HEK293T (cell line): ENCODE data around the gene METAP1D.

Experiments
- CTCF ChIA-PET: fragments of 350-600 bp; formaldehyde crosslinking; extraction: SDS; loops from one replicate; lab custom pipeline; 2021; ENCODE audit warnings: antibody characterized with exemption, inconsistent platforms; lab: Yijun Ruan, JAX
- POLR2A ChIA-PET: fragments of 350-600 bp; formaldehyde crosslinking; extraction: SDS; loops from one replicate; lab custom pipeline; 2020; ENCODE audit warnings: antibody characterized with exemption, inconsistent platforms; lab: Yijun Ruan, JAX
- DNase-seq: peaks from one replicate; pipeline ENCODE4 v3.0.0; 2012; ENCODE audit warnings: mixed read lengths; ENCODE audit errors: extremely low spot score
- ARNT ChIP-seq: fragments of 450-650 bp; IDR thresholded peaks from 2 replicates; pipeline ENCODE4 v1.6.1; 2017; ENCODE audit warnings: mild to moderate bottlenecking
- BHLHE40 ChIP-seq: fragments of 450-650 bp; IDR thresholded peaks from 2 replicates; pipeline ENCODE4 v1.6.1; 2016; ENCODE audit warnings: mild to moderate bottlenecking, moderate library complexity, borderline replicate concordance
- CTBP1 ChIP-seq: fragments of 450-650 bp; IDR thresholded peaks from 2 replicates; pipeline ENCODE4 v1.6.1; 2016; ENCODE audit warnings: borderline replicate concordance
- ELF4 ChIP-seq: fragments of 450-650 bp; IDR thresholded peaks from 2 replicates; pipeline ENCODE4 v1.6.1; 2017; ENCODE audit warnings: antibody characterized with exemption
- FOXA1 ChIP-seq: fragments of 450-650 bp; IDR thresholded peaks from 2 replicates; pipeline ENCODE4 v1.6.1; 2016; ENCODE audit warnings: mild to moderate bottlenecking
- FOXK2 ChIP-seq: fragments of 450-650 bp; IDR thresholded peaks from 2 replicates; pipeline ENCODE4 v1.6.1; 2016; ENCODE audit warnings: mild to moderate bottlenecking
- FOXM1 ChIP-seq: fragments of 450-650 bp; IDR thresholded peaks from 2 replicates; pipeline ENCODE4 v1.6.1; 2017; ENCODE audit warnings: mild to moderate bottlenecking, borderline replicate concordance
- HDGF ChIP-seq: fragments of 450-650 bp; IDR thresholded peaks from 2 replicates; pipeline ENCODE4 v1.6.1; 2017; ENCODE audit warnings: antibody characterized with exemption, borderline replicate concordance
- L3MBTL2 ChIP-seq: fragments of 450-650 bp; conservative IDR thresholded peaks from 2 replicates; pipeline ENCODE4 v1.6.1; 2016; ENCODE audit warnings: mild to moderate bottlenecking
- LEF1 ChIP-seq: fragments of 450-650 bp; IDR thresholded peaks from 2 replicates; pipeline ENCODE4 v1.6.1; 2017; ENCODE audit warnings: mild to moderate bottlenecking, borderline replicate concordance
- NFRKB ChIP-seq: fragments of 450-650 bp; IDR thresholded peaks from 2 replicates; pipeline ENCODE4 v1.6.1; 2016; ENCODE audit warnings: mild to moderate bottlenecking, moderate library complexity
- SP1 ChIP-seq: fragments of 450-650 bp; IDR thresholded peaks from 2 replicates; pipeline ENCODE4 v1.6.1; 2017
- SUZ12 ChIP-seq: fragments of 450-650 bp; IDR thresholded peaks from 2 replicates; pipeline ENCODE4 v1.6.1; 2016; ENCODE audit warnings: mild to moderate bottlenecking
- TARDBP ChIP-seq: fragments of 450-650 bp; IDR thresholded peaks from 2 replicates; pipeline ENCODE4 v1.6.1; 2016
- ZNF384 ChIP-seq: fragments of 450-650 bp; IDR thresholded peaks from 2 replicates; pipeline ENCODE4 v1.6.1; 2016
- TF ChIP-seq, protein P1 (sequence below): fragments of 450-650 bp; IDR thresholded peaks from 2 replicates; pipeline ENCODE4 v1.6.1; 2016

The METAP1D gene

GRCh38 chr2:172095905-172096625, 96.3 kb downstream of the METAP1D start:
- ChIA-PET POLR2A (interaction anchor here (0.8 to 6.2 kb wide), 23 partner anchors 11 to 286 kb away, joined by 3 to 135 read pairs (median 4); partner anchors contain the start of genes DLX1 and HAT1), CTCF (interaction anchor here (0.5 to 2.1 kb wide), 7 partner anchors 8 to 78 kb away, joined by 3 to 11 read pairs (median 5); partner anchors contain the start of gene DLX1)
- no peak for DNase-seq
- TF ChIP-seq FOXA1, result no peak
- peak; percentile 27 for TF ChIP-seq L3MBTL2
- TF ChIP-seq FOXK2, result no peak
- TF ChIP-seq ZNF384, result no peak
- no peak for TF ChIP-seq SUZ12
- no peak for TF ChIP-seq CTBP1

- DNase-seq, result no peak
- POLR2A ChIA-PET, result interaction anchor here (0.7 to 6.2 kb wide), 18 partner anchors 12 to 286 kb away, joined by 3 to 135 read pairs (median 4); partner anchors contain the start of genes DLX1 and HAT1
- CTCF ChIA-PET, result interaction anchor here (0.5 to 2.1 kb wide), 4 partner anchors 10 to 77 kb away, joined by 5 to 11 read pairs (median 6); partner anchors contain the start of gene DLX1
- TF ChIP-seq HDGF (no peak), L3MBTL2 (peak; percentile 6; the same call in 1 of the 2 replicates), LEF1 (no peak; the same call in 1 of the 2 replicates), ARNT (peak; percentile 98), CTBP1 (peak; percentile 73), ZNF384 (no peak)
- TF ChIP-seq, protein P1, sequence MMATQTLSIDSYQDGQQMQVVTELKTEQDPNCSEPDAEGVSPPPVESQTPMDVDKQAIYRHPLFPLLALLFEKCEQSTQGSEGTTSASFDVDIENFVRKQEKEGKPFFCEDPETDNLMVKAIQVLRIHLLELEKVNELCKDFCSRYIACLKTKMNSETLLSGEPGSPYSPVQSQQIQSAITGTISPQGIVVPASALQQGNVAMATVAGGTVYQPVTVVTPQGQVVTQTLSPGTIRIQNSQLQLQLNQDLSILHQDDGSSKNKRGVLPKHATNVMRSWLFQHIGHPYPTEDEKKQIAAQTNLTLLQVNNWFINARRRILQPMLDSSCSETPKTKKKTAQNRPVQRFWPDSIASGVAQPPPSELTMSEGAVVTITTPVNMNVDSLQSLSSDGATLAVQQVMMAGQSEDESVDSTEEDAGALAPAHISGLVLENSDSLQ, result peak; percentile 95
These were observed 97.1 kb downstream of the METAP1D start for GRCh38 chr2:172096626-172097547.

DNA sequence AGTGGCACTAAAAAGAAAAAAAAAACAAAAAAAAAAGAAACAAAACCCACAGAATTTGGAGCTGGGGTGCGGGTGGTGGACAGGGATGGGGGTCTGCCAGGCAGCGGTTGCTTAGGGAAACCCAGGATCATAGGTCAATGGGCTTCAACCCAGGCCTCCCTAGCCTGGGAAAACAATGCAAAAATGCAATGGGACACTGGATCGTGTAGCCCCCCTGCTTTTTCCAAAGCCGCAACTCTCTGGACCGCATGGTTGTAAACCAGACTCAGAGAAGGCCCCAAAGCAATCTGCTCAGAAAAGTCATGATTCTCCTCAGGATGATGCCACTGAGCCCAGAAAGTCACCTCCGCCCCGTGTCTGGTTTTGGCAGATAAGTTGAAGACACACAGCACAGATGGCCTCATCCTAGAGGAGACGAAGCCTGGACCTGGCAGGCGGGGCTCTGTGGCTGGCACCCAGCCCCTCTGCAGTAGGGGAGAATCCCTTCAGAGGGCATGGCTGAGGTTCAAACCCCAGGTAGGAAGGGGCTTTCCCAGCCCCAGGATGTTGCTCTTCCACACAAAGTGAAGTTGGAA, 97.9 kb downstream of the METAP1D start:
- POLR2A ChIA-PET, result interaction anchor here (1.2 to 6.2 kb wide), 5 partner anchors 13 to 175 kb away, joined by 4 to 135 read pairs (median 33); partner anchors contain the start of genes DLX1 and HAT1
- no peak for TF ChIP-seq TARDBP
- TF ChIP-seq L3MBTL2, result no peak; the same call in 1 of the 2 replicates
- TF ChIP-seq ZNF384, result no peak
- no peak for TF ChIP-seq HDGF
- no peak for TF ChIP-seq SUZ12
- TF ChIP-seq ARNT, result no peak
- no peak for TF ChIP-seq SP1
- no peak for TF ChIP-seq CTBP1
- no peak for TF ChIP-seq LEF1
- CTCF ChIA-PET, result interaction anchor here (1.7 kb wide), 1 partner anchor 13 kb away, joined by 5 read pairs; the partner anchor contains the start of gene DLX1
- no peak for DNase-seq

GRCh38 chr2:172098287-172098649, 98.5 kb downstream of the METAP1D start:
- TF ChIP-seq FOXA1, result no peak
- TF ChIP-seq NFRKB, result no peak
- no peak for TF ChIP-seq CTBP1
- no peak for TF ChIP-seq ARNT
- TF ChIP-seq ELF4, result no peak; the same call in 1 of the 2 replicates
- DNase-seq, result no peak
- ChIA-PET POLR2A (interaction anchor here (0.7 to 6.2 kb wide), 6 partner anchors 14 to 175 kb away, joined by 3 to 135 read pairs (median 19); partner anchors contain the start of genes DLX1 and HAT1), CTCF (interaction anchor here (0.7 kb wide), 1 partner anchor 390 kb away, joined by 3 read pairs; no protein-coding TSS in a partner anchor)

GRCh38 chr2:172098650-172099471, 99.1 kb downstream of the METAP1D start:
- DNase-seq, result no peak
- TF ChIP-seq CTBP1 (peak; percentile 78), SP1 (no peak), LEF1 (peak; percentile 86), ZNF384 (no peak), SUZ12 (no peak), FOXA1 (no peak), L3MBTL2 (peak; percentile 34; the same call in 1 of the 2 replicates), ELF4 (no peak)

DNA sequence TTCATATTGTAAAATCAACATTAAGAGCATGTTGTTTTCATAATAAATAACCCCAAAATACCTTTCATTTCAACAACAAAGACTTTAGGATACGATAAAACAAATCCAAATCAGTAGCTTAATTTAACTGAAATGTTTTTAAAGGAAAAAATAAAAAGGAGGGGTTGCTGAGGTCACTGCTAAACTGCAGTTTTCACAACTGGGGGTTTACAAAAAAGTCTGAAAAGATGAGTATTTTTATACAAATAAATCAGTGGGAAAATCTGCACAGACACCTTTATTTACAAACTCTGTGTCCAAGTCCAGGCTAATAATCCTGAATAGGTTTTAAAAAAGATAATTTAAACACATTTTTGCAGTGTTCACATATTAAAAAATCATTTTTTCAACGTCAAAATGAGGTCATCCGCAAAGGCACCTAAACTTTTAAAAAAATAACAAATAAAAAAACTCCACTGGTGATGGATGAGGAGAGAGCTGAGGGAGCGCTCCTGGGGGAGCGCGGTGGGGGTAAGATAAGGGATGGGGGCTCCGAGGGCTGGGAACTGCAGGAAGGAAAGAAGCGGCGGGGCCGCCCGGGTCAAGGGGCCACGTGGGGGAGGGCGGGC, 99.8 kb downstream of the METAP1D start:
- CTCF ChIA-PET, result no interaction called here
- TF ChIP-seq FOXA1 (no peak), LEF1 (no peak), FOXK2 (no peak), ELF4 (no peak), FOXM1 (no peak), NFRKB (no peak), CTBP1 (no peak), TARDBP (no peak), L3MBTL2 (no peak), ZNF384 (no peak), BHLHE40 (no peak), SP1 (no peak), ARNT (no peak), HDGF (no peak), SUZ12 (no peak)
- TF ChIP-seq, protein P1, result no peak
- DNase-seq, result no peak
- POLR2A ChIA-PET, result interaction anchor here (0.6 to 6.2 kb wide), 9 partner anchors 15 to 362 kb away, joined by 3 to 135 read pairs (median 3); partner anchors contain the start of genes DLX1 and HAT1

More at GRCh38 chr2:172098650-172099471, 99.1 kb downstream of the METAP1D start:
- ChIA-PET POLR2A (interaction anchor here (0.6 to 6.2 kb wide), 10 partner anchors 14 to 363 kb away, joined by 3 to 135 read pairs (median 3); partner anchors contain the start of genes DLX1 and HAT1), CTCF (interaction anchor here (0.7 kb wide), 1 partner anchor 390 kb away, joined by 3 read pairs; no protein-coding TSS in a partner anchor)
